Activated T-cell treated with anti-CD3 and anti-CD28 coated beads, Interleukin-2, amount 50 U/mL, for 24 hours (primary cell): ENCODE results near the gene RUNDC3A.
"Not testable (repeated sequence)": the region's sequence is repeated elsewhere in the genome, so short reads cannot be mapped to it uniquely, and the experiment has no call there.

ENCODE experiments used
- DNase-seq: peaks from one replicate; pipeline ENCODE4 v3.0.0-alpha.2; 2020
- H3K27ac Mint-ChIP-seq: 2 replicates; pipeline ENCODE4 v1.8.0; 2020; ENCODE audit warnings: mild to moderate bottlenecking, mixed read lengths
- H3K27me3 Mint-ChIP-seq: 2 replicates; pipeline ENCODE4 v1.8.0; 2020; ENCODE audit warnings: mixed read lengths
- H3K36me3 Mint-ChIP-seq: 2 replicates; pipeline ENCODE4 v1.8.0; 2020; ENCODE audit warnings: low read depth, mixed read lengths
- H3K4me1 Mint-ChIP-seq: 2 replicates; pipeline ENCODE4 v1.8.0; 2020; ENCODE audit warnings: low read depth, mixed read lengths
- H3K4me3 Mint-ChIP-seq: 2 replicates; pipeline ENCODE4 v1.8.0; 2020; ENCODE audit warnings: mild to moderate bottlenecking, moderate library complexity, mixed read lengths
- H3K9me3 Mint-ChIP-seq: 2 replicates; pipeline ENCODE4 v1.8.0; 2020; ENCODE audit warnings: mixed read lengths

RUNDC3A gene

GRCh38 chr17:44321246-44322120 is 13.1 kb downstream of the RUNDC3A start:
- Mint-ChIP-seq H3K4me1 (peaks cover 24% of the 10 kb centered on the region), H3K27me3 (peaks cover 20% of the 10 kb centered on the region), H3K36me3 (peaks cover 56% of the 10 kb centered on the region), H3K9me3 (no peaks in the 10 kb centered on the region), H3K27ac (peak overlapping the region; percentile 55), H3K4me3 (no peak overlapping the region)
- no peak for DNase-seq

- peak overlapping the region; percentile 89 for H3K4me3 Mint-ChIP-seq
- peaks cover 56% of the 10 kb centered on the region for H3K36me3 Mint-ChIP-seq
- peaks cover 11% of the 10 kb centered on the region for H3K27me3 Mint-ChIP-seq
- H3K9me3 Mint-ChIP-seq, result no peaks in the 10 kb centered on the region
- H3K27ac Mint-ChIP-seq, result no peak overlapping the region
- H3K4me1 Mint-ChIP-seq, result peaks cover 29% of the 10 kb centered on the region
- no peak for DNase-seq
Observed at GRCh38 chr17:44322236-44322895, 14.0 kb downstream of the RUNDC3A start.

- Mint-ChIP-seq H3K9me3 (no peaks in the 10 kb centered on the region), H3K27ac (peak overlapping the region; percentile 80), H3K4me1 (peaks cover 34% of the 10 kb centered on the region), H3K4me3 (peak overlapping the region; percentile 89), H3K27me3 (no peaks in the 10 kb centered on the region), H3K36me3 (peaks cover 54% of the 10 kb centered on the region)
- DNase-seq, result no peak
Observed at GRCh38 chr17:44323359-44324091, 15.1 kb downstream of the RUNDC3A start.

GRCh38 chr17:44324092-44324570 is 15.7 kb downstream of the RUNDC3A start:
- peak overlapping the region; percentile 89 for H3K4me3 Mint-ChIP-seq
- H3K27ac Mint-ChIP-seq, result peak overlapping the region; percentile 80
- DNase-seq, result peak; percentile 55
- no peaks in the 10 kb centered on the region for H3K27me3 Mint-ChIP-seq
- H3K9me3 Mint-ChIP-seq, result no peaks in the 10 kb centered on the region
- H3K4me1 Mint-ChIP-seq, result peaks cover 34% of the 10 kb centered on the region
- peaks cover 54% of the 10 kb centered on the region for H3K36me3 Mint-ChIP-seq

- no peaks in the 10 kb centered on the region for H3K9me3 Mint-ChIP-seq
- peak; percentile 98 for DNase-seq
- peak within 1 kb of the TSS; percentile 96 for H3K27ac Mint-ChIP-seq
- peaks cover 48% of the 10 kb centered on the region for H3K36me3 Mint-ChIP-seq
- no peaks in the 10 kb centered on the region for H3K27me3 Mint-ChIP-seq
- H3K4me1 Mint-ChIP-seq, result peaks cover 34% of the 10 kb centered on the region
- H3K4me3 Mint-ChIP-seq, result peak within 1 kb of the TSS; percentile 89
Observed at GRCh38 chr17:44324571-44325275, 16.3 kb downstream of the RUNDC3A start, which contains the start of gene SLC25A39. Gene SLC25A39 (minus strand): TSS chr17:44324823. CDS start chr17:44323562, 1,261 bp downstream.

- peak overlapping the region; percentile 90 for H3K27ac Mint-ChIP-seq
- H3K27me3 Mint-ChIP-seq, result no peaks in the 10 kb centered on the region
- peaks cover 40% of the 10 kb centered on the region for H3K4me1 Mint-ChIP-seq
- no peaks in the 10 kb centered on the region for H3K9me3 Mint-ChIP-seq
- peak; percentile 91 for DNase-seq
- peak overlapping the region; percentile 73 for H3K4me3 Mint-ChIP-seq
- peaks cover 26% of the 10 kb centered on the region for H3K36me3 Mint-ChIP-seq
Observed at GRCh38 chr17:44326861-44327444, 18.6 kb downstream of the RUNDC3A start.

- no peak for DNase-seq
- Mint-ChIP-seq H3K27me3 (no peaks in the 10 kb centered on the region), H3K27ac (peak overlapping the region; percentile 54), H3K4me1 (peaks cover 37% of the 10 kb centered on the region), H3K36me3 (peaks cover 17% of the 10 kb centered on the region), H3K4me3 (peak overlapping the region; percentile 2), H3K9me3 (no peaks in the 10 kb centered on the region)
Observed at GRCh38 chr17:44327715-44328449, 19.5 kb downstream of the RUNDC3A start.

- H3K4me1 Mint-ChIP-seq, result peaks cover 30% of the 10 kb centered on the region
- H3K4me3 Mint-ChIP-seq, result not testable (repeated sequence)
Observed at GRCh38 chr17:44329516-44329915, 21.1 kb downstream of the RUNDC3A start.

GRCh38 chr17:44330263-44330662 is 21.9 kb downstream of the RUNDC3A start:
- H3K4me3 Mint-ChIP-seq, H3K27ac Mint-ChIP-seq, DNase-seq, H3K36me3 Mint-ChIP-seq, H3K9me3 Mint-ChIP-seq, H3K27me3 Mint-ChIP-seq: not testable (repeated sequence)
- peaks cover 25% of the 10 kb centered on the region for H3K4me1 Mint-ChIP-seq

More at GRCh38 chr17:44329516-44329915, 21.1 kb downstream of the RUNDC3A start:
- not testable (repeated sequence) for H3K27me3 Mint-ChIP-seq, H3K36me3 Mint-ChIP-seq, H3K27ac Mint-ChIP-seq, H3K9me3 Mint-ChIP-seq, DNase-seq

GRCh38 chr17:44331249-44331760 is 22.9 kb downstream of the RUNDC3A start:
- H3K27ac Mint-ChIP-seq, result no peak overlapping the region
- peaks cover 18% of the 10 kb centered on the region for H3K4me1 Mint-ChIP-seq
- peak; percentile 68 for DNase-seq

GRCh38 chr17:44333371-44333770 is 25.0 kb downstream of the RUNDC3A start:
- peaks cover 7% of the 10 kb centered on the region for H3K4me1 Mint-ChIP-seq
- no peaks in the 10 kb centered on the region for H3K27me3 Mint-ChIP-seq
- H3K4me3 Mint-ChIP-seq, result no peak overlapping the region
- H3K27ac Mint-ChIP-seq, result no peak overlapping the region
- H3K36me3 Mint-ChIP-seq, result no peaks in the 10 kb centered on the region
- no peak for DNase-seq
- no peaks in the 10 kb centered on the region for H3K9me3 Mint-ChIP-seq

More at GRCh38 chr17:44331249-44331760, 22.9 kb downstream of the RUNDC3A start:
- H3K9me3 Mint-ChIP-seq, result no peaks in the 10 kb centered on the region
- no peaks in the 10 kb centered on the region for H3K27me3 Mint-ChIP-seq
- no peak overlapping the region for H3K4me3 Mint-ChIP-seq
- peaks cover 2% of the 10 kb centered on the region for H3K36me3 Mint-ChIP-seq

- no peak overlapping the region for H3K4me3 Mint-ChIP-seq
- H3K27me3 Mint-ChIP-seq, result no peaks in the 10 kb centered on the region
- no peaks in the 10 kb centered on the region for H3K36me3 Mint-ChIP-seq
- peaks cover 10% of the 10 kb centered on the region for H3K4me1 Mint-ChIP-seq
- DNase-seq, result no peak
- no peak overlapping the region for H3K27ac Mint-ChIP-seq
- H3K9me3 Mint-ChIP-seq, result no peaks in the 10 kb centered on the region
Observed at GRCh38 chr17:44334315-44334714, 25.9 kb downstream of the RUNDC3A start.

GRCh38 chr17:44334727-44335126 is 26.3 kb downstream of the RUNDC3A start:
- DNase-seq, result no peak
- no peak overlapping the region for H3K27ac Mint-ChIP-seq
- no peaks in the 10 kb centered on the region for H3K9me3 Mint-ChIP-seq
- no peaks in the 10 kb centered on the region for H3K27me3 Mint-ChIP-seq
- peaks cover 10% of the 10 kb centered on the region for H3K4me1 Mint-ChIP-seq
- H3K4me3 Mint-ChIP-seq, result no peak overlapping the region
- no peaks in the 10 kb centered on the region for H3K36me3 Mint-ChIP-seq
